ENCODE measurements around the gene SCGB2B2. TPM values are rescaled to one million over a fixed set of nuclear protein-coding genes. Genes with fewer than 3 reads are reported as not detected.

SCGB2B2 gene
- polyA plus RNA-seq, 2 of the 4 experiments (the other 2 are of a cell fraction) = 0.21 to 0.26 TPM

DNA sequence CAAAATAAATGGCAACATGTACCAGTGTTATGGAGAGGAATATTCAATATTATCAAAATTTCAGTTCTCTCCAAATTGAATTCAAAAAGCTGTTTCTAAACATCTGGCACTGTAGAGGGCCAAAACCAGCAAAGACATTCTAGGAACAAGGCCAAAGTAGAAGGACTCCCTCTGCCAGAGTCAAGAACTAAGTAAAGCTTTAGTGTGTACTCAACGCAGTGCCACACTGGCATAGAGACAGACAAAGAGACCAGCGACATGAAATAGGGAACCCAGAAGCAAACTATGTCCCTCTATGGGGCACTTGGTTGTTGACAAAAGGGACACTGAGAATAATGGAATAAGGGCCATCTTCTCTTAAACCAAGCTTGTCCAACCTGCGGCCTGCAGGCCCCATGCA, 15.6 kb downstream of the SCGB2B2 start:
- H3K4me2 ChIP-seq = no peak overlapping the region
- FAIRE-seq (no peak), ATAC-seq (no peak), DNase-seq (ENCODE audit: low read depth in 1 of 2, low spot score in 1 of 2) (no peak)
- TF ChIP-seq POLR2AphosphoS2 (conservative IDR thresholded peaks at IDR 0.05; ENCODE audit: low read length) (no peak), CEBPB (IDR thresholded peaks at IDR 0.05) (no peak), TP53 (CRISPR knock-in tag; IDR thresholded peaks at IDR 0.05) (no peak), EP300 (IDR thresholded peaks at IDR 0.05) (no peak), NFE2L2 (conservative IDR thresholded peaks at IDR 0.05; ENCODE audit: low read length) (no peak), FOXS1 (CRISPR knock-in tag; IDR thresholded peaks at IDR 0.05) (no peak), ZSCAN20 (CRISPR knock-in tag; IDR thresholded peaks at IDR 0.05) (no peak), SMC3 (IDR thresholded peaks at IDR 0.05) (no peak), HDAC2 (IDR thresholded peaks at IDR 0.05) (no peak), EHMT2 (IDR thresholded peaks at IDR 0.05; ENCODE audit: low read depth) (no peak)
- WGBS (ENCODE audit: missing lambda C conversion rate) = 44% methylated on average over 3 of the region's 3 CpGs
- no peaks in the 10 kb centered on the region for H3K4me1 ChIP-seq
- no peak overlapping the region for H3K27ac ChIP-seq
- POLR2A ChIA-PET = no interaction called here
- CTCF ChIA-PET = interaction anchor here (0.5 to 1.5 kb wide), 5 partner anchors 22 to 355 kb away, joined by 3 to 5 read pairs (median 3); no protein-coding TSS in a partner anchor
- peaks cover 4% of the 10 kb centered on the region; the same call in 1 of the 3 replicates for H3K9me3 ChIP-seq
- no peak overlapping the region for H3K4me3 ChIP-seq

DNA sequence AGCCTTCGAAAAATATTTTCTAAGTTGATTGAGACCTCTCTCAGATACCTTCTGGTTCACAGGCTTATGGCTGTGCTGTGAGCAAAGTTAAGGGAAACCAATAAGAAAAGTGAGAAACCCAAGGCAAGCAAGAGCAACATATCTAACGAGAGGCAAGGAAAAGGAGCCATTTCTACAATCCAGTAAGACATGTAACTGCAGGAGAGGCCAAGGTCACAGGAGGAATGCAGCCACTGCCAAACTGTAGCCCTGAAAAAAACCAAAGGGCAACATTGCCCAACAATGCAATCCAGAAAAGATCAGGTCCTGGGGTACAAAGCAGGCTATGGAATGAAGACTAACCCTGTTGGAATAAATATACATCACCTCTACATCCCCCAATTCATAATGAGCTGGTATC, 21.3 kb downstream of the SCGB2B2 start:
- CTCF ChIA-PET = interaction anchor here (4.9 kb wide), 1 partner anchor 16 kb away, joined by 37 read pairs; no protein-coding TSS in a partner anchor
- Histone ChIP-seq H3K4me3 (no peak overlapping the region), H3K9me3 (peaks cover 27% of the 10 kb centered on the region), H3K27ac (no peak overlapping the region), H3K4me2 (no peak overlapping the region), H3K4me1 (no peaks in the 10 kb centered on the region)
- FAIRE-seq = peak; percentile 96
- TF ChIP-seq PHF8 (IDR thresholded peaks at IDR 0.05; ENCODE audit: borderline replicate concordance, low read depth) (no peak), CEBPB (IDR thresholded peaks at IDR 0.05) (no peak), CBX8 (IDR thresholded peaks at IDR 0.05) (no peak), GATA3 (IDR thresholded peaks at IDR 0.05; ENCODE audit: borderline replicate concordance) (no peak)
- TF ChIP-seq, protein P1, sequence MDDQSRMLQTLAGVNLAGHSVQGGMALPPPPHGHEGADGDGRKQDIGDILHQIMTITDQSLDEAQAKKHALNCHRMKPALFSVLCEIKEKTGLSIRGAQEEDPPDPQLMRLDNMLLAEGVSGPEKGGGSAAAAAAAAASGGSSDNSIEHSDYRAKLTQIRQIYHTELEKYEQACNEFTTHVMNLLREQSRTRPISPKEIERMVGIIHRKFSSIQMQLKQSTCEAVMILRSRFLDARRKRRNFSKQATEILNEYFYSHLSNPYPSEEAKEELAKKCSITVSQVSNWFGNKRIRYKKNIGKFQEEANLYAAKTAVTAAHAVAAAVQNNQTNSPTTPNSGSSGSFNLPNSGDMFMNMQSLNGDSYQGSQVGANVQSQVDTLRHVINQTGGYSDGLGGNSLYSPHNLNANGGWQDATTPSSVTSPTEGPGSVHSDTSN (IDR thresholded peaks at IDR 0.05) = no peak
- TF ChIP-seq, protein P2, sequence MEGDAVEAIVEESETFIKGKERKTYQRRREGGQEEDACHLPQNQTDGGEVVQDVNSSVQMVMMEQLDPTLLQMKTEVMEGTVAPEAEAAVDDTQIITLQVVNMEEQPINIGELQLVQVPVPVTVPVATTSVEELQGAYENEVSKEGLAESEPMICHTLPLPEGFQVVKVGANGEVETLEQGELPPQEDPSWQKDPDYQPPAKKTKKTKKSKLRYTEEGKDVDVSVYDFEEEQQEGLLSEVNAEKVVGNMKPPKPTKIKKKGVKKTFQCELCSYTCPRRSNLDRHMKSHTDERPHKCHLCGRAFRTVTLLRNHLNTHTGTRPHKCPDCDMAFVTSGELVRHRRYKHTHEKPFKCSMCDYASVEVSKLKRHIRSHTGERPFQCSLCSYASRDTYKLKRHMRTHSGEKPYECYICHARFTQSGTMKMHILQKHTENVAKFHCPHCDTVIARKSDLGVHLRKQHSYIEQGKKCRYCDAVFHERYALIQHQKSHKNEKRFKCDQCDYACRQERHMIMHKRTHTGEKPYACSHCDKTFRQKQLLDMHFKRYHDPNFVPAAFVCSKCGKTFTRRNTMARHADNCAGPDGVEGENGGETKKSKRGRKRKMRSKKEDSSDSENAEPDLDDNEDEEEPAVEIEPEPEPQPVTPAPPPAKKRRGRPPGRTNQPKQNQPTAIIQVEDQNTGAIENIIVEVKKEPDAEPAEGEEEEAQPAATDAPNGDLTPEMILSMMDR (IDR thresholded peaks at IDR 0.05) = no peak
- TF ChIP-seq, protein P3, sequence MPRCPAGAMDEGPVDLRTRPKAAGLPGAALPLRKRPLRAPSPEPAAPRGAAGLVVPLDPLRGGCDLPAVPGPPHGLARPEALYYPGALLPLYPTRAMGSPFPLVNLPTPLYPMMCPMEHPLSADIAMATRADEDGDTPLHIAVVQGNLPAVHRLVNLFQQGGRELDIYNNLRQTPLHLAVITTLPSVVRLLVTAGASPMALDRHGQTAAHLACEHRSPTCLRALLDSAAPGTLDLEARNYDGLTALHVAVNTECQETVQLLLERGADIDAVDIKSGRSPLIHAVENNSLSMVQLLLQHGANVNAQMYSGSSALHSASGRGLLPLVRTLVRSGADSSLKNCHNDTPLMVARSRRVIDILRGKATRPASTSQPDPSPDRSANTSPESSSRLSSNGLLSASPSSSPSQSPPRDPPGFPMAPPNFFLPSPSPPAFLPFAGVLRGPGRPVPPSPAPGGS (IDR thresholded peaks at IDR 0.05) = no peak
- no peak for DNase-seq (ENCODE audit: low read depth in 1 of 2, low spot score in 1 of 2)
- 1% methylated on average over 2 of the region's 2 CpGs for WGBS (ENCODE audit: missing lambda C conversion rate)
- POLR2A ChIA-PET = interaction anchor here (0.6 kb wide), 1 partner anchor 28 kb away, joined by 5 read pairs; no protein-coding TSS in a partner anchor
- no peak for ATAC-seq

DNA sequence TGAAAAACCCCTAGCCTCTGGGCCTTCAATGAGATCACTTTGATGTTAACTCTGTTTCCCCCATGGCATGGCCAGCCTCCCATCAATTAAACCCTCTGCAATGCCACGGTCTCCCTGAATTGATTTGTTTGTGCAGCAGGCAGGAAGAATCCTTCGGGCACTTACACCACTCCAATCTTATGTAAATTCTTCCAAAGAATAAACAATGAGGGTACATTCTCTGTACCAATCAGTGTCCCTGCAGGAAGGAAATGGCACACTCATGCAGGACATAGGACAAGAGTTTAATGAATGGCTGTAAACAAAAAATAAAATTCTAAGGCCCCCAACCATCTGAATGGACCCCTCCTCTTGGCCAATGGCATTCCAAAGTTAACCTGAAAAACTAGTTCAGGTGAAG, 22.2 kb downstream of the SCGB2B2 start:
- ChIA-PET CTCF (interaction anchor here (1.2 to 4.9 kb wide), 2 partner anchors 15 to 58 kb away, joined by 4 to 37 read pairs; no protein-coding TSS in a partner anchor), POLR2A (no interaction called here)
- Histone ChIP-seq H3K4me2 (no peak overlapping the region), H3K9me3 (peaks cover 31% of the 10 kb centered on the region), H3K4me3 (no peak overlapping the region), H3K4me1 (no peaks in the 10 kb centered on the region), H3K27ac (no peak overlapping the region)
- 3% methylated on average over 2 of the region's 2 CpGs for WGBS (ENCODE audit: missing lambda C conversion rate)
- no peak for TF ChIP-seq RAD21 (conservative IDR thresholded peaks at IDR 0.05 in 1 of 2, IDR thresholded peaks at IDR 0.05 in 1 of 2)
- FAIRE-seq (peak; percentile 67), ATAC-seq (no peak), DNase-seq (ENCODE audit: low read depth in 1 of 2, low spot score in 1 of 2) (no peak)
